Stimulated activated CD4-positive, alpha-beta T cell treated with anti-CD3 and anti-CD28 coated beads, Interleukin-4, amount 100 ng/mL, for 48 hours (primary cell): Measurements from ENCODE around the gene CLDN20.
"Not testable (repeated sequence)": the region's sequence is repeated elsewhere in the genome, so short reads cannot be mapped to it uniquely, and the experiment has no call there.

Experiments used
- DNase-seq, 2 donors: peaks; one replicate each; pipeline ENCODE4 v3.0.0-alpha.2; 2020; ENCODE audit warnings: low read depth in 2 of 2

CLDN20 gene

GRCh38 chr6:155311583-155311982 is 47.8 kb downstream of the CLDN20 start:
- no peak for DNase-seq

- DNase-seq = not testable (repeated sequence)
These were observed 49.1 kb downstream of the CLDN20 start for GRCh38 chr6:155312950-155313349.

GRCh38 chr6:155313602-155314091 is 49.8 kb downstream of the CLDN20 start:
- DNase-seq = peak in 1 of 2 donors; percentile 44

GRCh38 chr6:155314092-155314772 is 50.4 kb downstream of the CLDN20 start, which contains the start of gene TFB1M:
Gene TFB1M, minus strand, starts transcription at chr6:155314484. Its CDS starts 56 bp downstream, at chr6:155314428.
- peak; percentile 95 to 97 for DNase-seq

- DNase-seq = peak in 1 of 2 donors; percentile 59
These were observed 51.1 kb downstream of the CLDN20 start for GRCh38 chr6:155314773-155315515.

- DNase-seq = no peak
These were observed 51.7 kb downstream of the CLDN20 start for GRCh38 chr6:155315516-155315871.

- no peak for DNase-seq
These were observed 52.6 kb downstream of the CLDN20 start for GRCh38 chr6:155316419-155316818.

- no peak for DNase-seq
These were observed 53.4 kb downstream of the CLDN20 start for GRCh38 chr6:155317186-155317585.

- no peak for DNase-seq
These were observed 56.1 kb downstream of the CLDN20 start for GRCh38 chr6:155319902-155320301.

- no peak for DNase-seq
These were observed 60.4 kb downstream of the CLDN20 start for GRCh38 chr6:155324172-155324571.

GRCh38 chr6:155324993-155325392 is 61.2 kb downstream of the CLDN20 start:
- no peak for DNase-seq

GRCh38 chr6:155325700-155326516 is 62.1 kb downstream of the CLDN20 start:
- no peak for DNase-seq
